A673 (cell line): ENCODE measurements around the gene WDFY3. TPM values are rescaled to one million over a fixed set of nuclear protein-coding genes. Genes with fewer than 3 reads are reported as not detected.

Experiments used
- BruUV-seq: library from RNA; stranded (reverse); fragments of 400-500 nt; replicated peaks from 2 replicates; lab custom pipeline; 2021; lab: Mats Ljungman, UMichigan
- CTCF ChIA-PET: fragments of 300-600 bp; sonication (Branson Sonifier 250); formaldehyde crosslinking; loops from one replicate; lab custom pipeline; 2022; ENCODE audit warnings: antibody characterized with exemption; lab: Charles Lee
- POLR2A ChIA-PET: fragments of 300-600 bp; sonication (Branson Sonifier 250); formaldehyde crosslinking; loops from one replicate; lab custom pipeline; 2022; ENCODE audit warnings: antibody characterized with exemption; ENCODE audit not compliant: low non-redundant PET; lab: Charles Lee
- DNase-seq: peaks from one replicate; pipeline ENCODE4 v3.0.0-alpha.2; 2015; ENCODE audit warnings: low spot score
- H3K27ac ChIP-seq: fragments of 200-600 bp; sonication (generic); 2 replicates; pipeline ENCODE4 v1.5.1; 2016; ENCODE audit warnings: mixed run types, low read depth, mild to moderate bottlenecking, mixed read lengths, antibody characterized with exemption, low read length; ENCODE audit not compliant: poor library complexity, severe bottlenecking
- H3K27me3 ChIP-seq: fragments of 200-600 bp; sonication (generic); replicated peaks from 2 replicates; pipeline ENCODE4 v1.6.1; 2017; ENCODE audit warnings: mixed run types, low read depth, mild to moderate bottlenecking, mixed read lengths, antibody characterized with exemption, low read length; ENCODE audit not compliant: insufficient read depth, poor library complexity
- H3K36me3 ChIP-seq: fragments of 200-600 bp; sonication (generic); 2 replicates; pipeline ENCODE4 v1.6.1; 2016; ENCODE audit warnings: mixed run types, mild to moderate bottlenecking, mixed read lengths, antibody characterized with exemption, low read length; ENCODE audit not compliant: insufficient read depth, poor library complexity, severe bottlenecking
- H3K4me1 ChIP-seq: fragments of 200-600 bp; sonication (generic); 2 replicates; pipeline ENCODE4 v1.6.1; 2017; ENCODE audit warnings: mixed run types, mild to moderate bottlenecking, mixed read lengths, antibody characterized with exemption, low read length; ENCODE audit not compliant: insufficient read depth, poor library complexity, severe bottlenecking
- H3K4me3 ChIP-seq: fragments of 200-600 bp; sonication (generic); 2 replicates; pipeline ENCODE4 v1.5.1; 2016; ENCODE audit warnings: low read depth, mixed run types, mild to moderate bottlenecking, mixed read lengths, low read length; ENCODE audit not compliant: poor library complexity, severe bottlenecking
- H3K9me3 ChIP-seq: fragments of 200-600 bp; sonication (generic); 2 replicates; pipeline ENCODE4 v1.6.1; 2016; ENCODE audit warnings: mixed run types, low read depth, mild to moderate bottlenecking, mixed read lengths, antibody characterized with exemption, low read length; ENCODE audit not compliant: poor library complexity, severe bottlenecking
- EZH2 ChIP-seq: fragments of 200-600 bp; sonication (generic); IDR thresholded peaks from 2 replicates; pipeline ENCODE4 v1.6.1; 2017; ENCODE audit warnings: borderline replicate concordance, low read depth, mild to moderate bottlenecking, mixed read lengths, antibody characterized with exemption, low read length; ENCODE audit not compliant: poor library complexity, severe bottlenecking
- intact Hi-C: fragments of 100-400 bp; cut with micrococcal nuclease; formaldehyde crosslinking; loops from one replicate; pipeline ENCODE4 v1.10.0; 2022; ENCODE audit not compliant: unreplicated experiment
- total RNA-seq: library from RNA; stranded (reverse); gene quantifications from 2 replicates; pipeline ENCODE4 v1.2.3, GENCODE V29; 2021
- TF ChIP-seq, protein P1 (sequence below): fragments of 300-800, 200-600 bp; sonication (generic); conservative IDR thresholded peaks from 2 replicates; pipeline ENCODE4 v1.5.1; 2017; ENCODE audit warnings: low read depth, mild to moderate bottlenecking, antibody characterized with exemption, low read length, moderate library complexity, mixed read lengths

Gene WDFY3
- total RNA-seq, 1 experiment from 2014 or later, result 43.4 TPM

DNA sequence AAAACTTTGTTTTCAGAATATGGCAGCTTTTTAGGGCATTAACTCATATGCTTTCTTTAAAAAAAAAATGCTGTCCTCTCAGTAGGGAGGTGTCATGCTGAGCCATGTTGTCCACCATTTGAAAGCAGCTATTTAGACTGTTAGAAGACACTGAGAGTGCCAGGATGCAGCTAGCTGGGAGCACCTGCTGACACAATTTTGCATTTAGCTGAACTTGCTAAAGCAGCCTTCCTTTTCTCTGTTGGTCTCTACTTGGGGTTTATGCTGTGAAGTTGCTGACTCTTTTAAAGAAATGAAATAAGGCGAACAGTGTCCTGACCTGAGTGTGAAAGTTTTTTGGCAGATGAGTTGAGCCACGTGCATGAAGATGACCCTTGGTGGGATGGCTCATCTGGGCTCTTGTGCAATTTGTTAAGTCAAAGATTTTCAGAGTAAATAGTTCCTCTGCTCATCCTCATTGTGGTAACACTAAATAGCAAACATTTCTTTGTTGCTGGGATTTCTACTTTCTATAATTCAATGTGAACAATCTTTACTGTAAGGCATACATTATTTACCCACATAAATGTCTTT lies 319.1 kb downstream of the WDFY3 start:
- intact Hi-C loops, result no loop called here

DNA sequence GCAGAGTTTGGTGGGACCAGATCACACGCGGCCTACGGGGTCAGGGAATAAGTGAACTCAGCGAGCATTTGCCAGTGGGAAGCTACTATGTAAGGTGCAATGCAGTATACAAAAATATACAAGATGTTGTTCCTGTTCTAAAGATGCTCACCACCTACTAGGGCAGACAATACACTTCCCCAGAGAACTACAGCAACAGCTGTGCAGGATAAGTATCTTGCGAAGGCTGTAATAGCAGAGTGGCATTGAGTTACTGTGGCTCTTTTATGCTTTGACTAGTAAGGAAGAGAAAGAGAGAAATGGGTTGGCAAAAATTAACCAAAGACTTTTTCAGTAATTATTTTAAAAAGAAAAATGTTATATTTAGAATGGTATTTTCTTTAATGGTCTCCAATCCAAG lies 322.4 kb downstream of the WDFY3 start:
- no peaks in the 10 kb centered on the region for H3K27me3 ChIP-seq
- intact Hi-C loops, result no loop called here
- TF ChIP-seq EZH2, result no peak
- TF ChIP-seq, protein P1, sequence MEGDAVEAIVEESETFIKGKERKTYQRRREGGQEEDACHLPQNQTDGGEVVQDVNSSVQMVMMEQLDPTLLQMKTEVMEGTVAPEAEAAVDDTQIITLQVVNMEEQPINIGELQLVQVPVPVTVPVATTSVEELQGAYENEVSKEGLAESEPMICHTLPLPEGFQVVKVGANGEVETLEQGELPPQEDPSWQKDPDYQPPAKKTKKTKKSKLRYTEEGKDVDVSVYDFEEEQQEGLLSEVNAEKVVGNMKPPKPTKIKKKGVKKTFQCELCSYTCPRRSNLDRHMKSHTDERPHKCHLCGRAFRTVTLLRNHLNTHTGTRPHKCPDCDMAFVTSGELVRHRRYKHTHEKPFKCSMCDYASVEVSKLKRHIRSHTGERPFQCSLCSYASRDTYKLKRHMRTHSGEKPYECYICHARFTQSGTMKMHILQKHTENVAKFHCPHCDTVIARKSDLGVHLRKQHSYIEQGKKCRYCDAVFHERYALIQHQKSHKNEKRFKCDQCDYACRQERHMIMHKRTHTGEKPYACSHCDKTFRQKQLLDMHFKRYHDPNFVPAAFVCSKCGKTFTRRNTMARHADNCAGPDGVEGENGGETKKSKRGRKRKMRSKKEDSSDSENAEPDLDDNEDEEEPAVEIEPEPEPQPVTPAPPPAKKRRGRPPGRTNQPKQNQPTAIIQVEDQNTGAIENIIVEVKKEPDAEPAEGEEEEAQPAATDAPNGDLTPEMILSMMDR, result no peak
- H3K4me3 ChIP-seq, result no peak overlapping the region
- no peak for DNase-seq
- H3K9me3 ChIP-seq, result no peaks in the 10 kb centered on the region
- BruUV-seq, result no TSS peak
- no peaks in the 10 kb centered on the region for H3K36me3 ChIP-seq
- H3K27ac ChIP-seq, result no peak overlapping the region
- no peaks in the 10 kb centered on the region for H3K4me1 ChIP-seq
- CTCF ChIA-PET, result no interaction called here
- POLR2A ChIA-PET, result no interaction called here

More for the DNA sequence above, 319.1 kb downstream of the WDFY3 start:
- DNase-seq, result peak; percentile 7
- no peaks in the 10 kb centered on the region for H3K4me1 ChIP-seq
- no peak overlapping the region for H3K27ac ChIP-seq
- ChIA-PET POLR2A (no interaction called here), CTCF (no interaction called here)
- H3K27me3 ChIP-seq, result no peaks in the 10 kb centered on the region
- H3K36me3 ChIP-seq, result no peaks in the 10 kb centered on the region
- no peak overlapping the region for H3K4me3 ChIP-seq
- no peak for TF ChIP-seq EZH2
- TF ChIP-seq, protein P1, result no peak
- no peaks in the 10 kb centered on the region for H3K9me3 ChIP-seq
- no TSS peak for BruUV-seq

DNA sequence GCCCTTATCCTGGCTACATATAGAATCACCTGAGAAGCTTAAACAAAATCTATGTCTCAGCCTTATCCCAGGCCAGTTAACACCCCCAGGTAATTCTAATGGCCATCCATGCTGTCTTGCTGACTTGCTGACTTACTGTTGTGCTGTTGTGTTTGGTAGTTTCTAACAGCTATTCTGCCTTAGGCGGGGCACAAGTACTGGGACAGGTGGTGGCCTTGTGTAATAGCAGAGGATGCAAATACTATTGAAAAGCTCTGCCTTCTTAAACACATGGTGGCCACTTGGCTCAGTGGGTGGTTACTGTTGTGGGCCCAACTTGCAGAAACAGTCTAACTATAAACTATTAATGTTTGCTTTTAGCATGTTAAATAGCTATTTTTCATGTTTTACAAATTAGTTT lies 327.3 kb downstream of the WDFY3 start:
- intact Hi-C loops, result no loop called here
- no peaks in the 10 kb centered on the region for H3K4me1 ChIP-seq
- BruUV-seq, result no TSS peak

More for the DNA sequence above, 327.3 kb downstream of the WDFY3 start:
- H3K27ac ChIP-seq, result no peak overlapping the region
- TF ChIP-seq, protein P1, result no peak
- TF ChIP-seq EZH2, result no peak
- CTCF ChIA-PET, result no interaction called here
- DNase-seq, result no peak
- POLR2A ChIA-PET, result interaction anchor here (0.7 kb wide), 1 partner anchor 43 kb away, joined by 3 read pairs; no protein-coding TSS in a partner anchor
- no peaks in the 10 kb centered on the region for H3K36me3 ChIP-seq
- H3K4me3 ChIP-seq, result no peak overlapping the region
- H3K9me3 ChIP-seq, result no peaks in the 10 kb centered on the region
- H3K27me3 ChIP-seq, result no peaks in the 10 kb centered on the region
